ENCODE data around the gene IL36RN. TPM values are rescaled to one million over a fixed set of nuclear protein-coding genes. Genes with fewer than 3 reads are reported as not detected.

The IL36RN gene
- polyA plus RNA-seq (ENCODE audit: insufficient read length in 3 of 3), result not detected
- long read RNA-seq, donor 1, result 0 reads
- long read RNA-seq, donor 2, result 0 reads
- long read RNA-seq, donor 3, result 0 reads
- long read RNA-seq, donor 4, result 0 reads
- long read RNA-seq, donor 5, result 0 reads
- long read RNA-seq, donor 6, result 0 reads
- long read RNA-seq, donor 7, result 0 reads
- long read RNA-seq, donor 8, result 0 reads
- long read RNA-seq, donor 9, result 0 reads
- long read RNA-seq, donor 10, result 0 reads
- long read RNA-seq, donor 11, result 0 reads
- long read RNA-seq, donor 12, result 0 reads
- long read RNA-seq, donor 13, result 0 reads
- long read RNA-seq, donor 14, result 0 reads
- long read RNA-seq, donor 15, result 0 reads
- long read RNA-seq, donor 16, result 0 reads

GRCh38 chr2:113058998-113059960, at the start of gene IL36RN:
Gene IL36RN, plus strand, starts transcription at chr2:113059198. Its CDS starts 241 bp downstream, at chr2:113059439.
- no peak for DNase-seq

- no peak for DNase-seq
Observed at GRCh38 chr2:113009622-113010021, 49.4 kb upstream of the IL36RN start.

GRCh38 chr2:113010088-113010487, 48.9 kb upstream of the IL36RN start:
- no peak for DNase-seq

GRCh38 chr2:113011108-113011507, 47.9 kb upstream of the IL36RN start:
- no peak for DNase-seq

GRCh38 chr2:113012436-113013335, 46.3 kb upstream of the IL36RN start:
- no peak for DNase-seq

- no peak for DNase-seq
Observed at GRCh38 chr2:113013336-113013661, 45.7 kb upstream of the IL36RN start.

- no peak for DNase-seq
Observed at GRCh38 chr2:113014067-113014466, 44.9 kb upstream of the IL36RN start.

- no peak for DNase-seq
Observed at GRCh38 chr2:113015042-113015441, 44.0 kb upstream of the IL36RN start.

GRCh38 chr2:113015655-113016054, 43.3 kb upstream of the IL36RN start:
- no peak for DNase-seq

GRCh38 chr2:113018509-113018908, 40.5 kb upstream of the IL36RN start:
- no peak for DNase-seq

- DNase-seq, result no peak
Observed at GRCh38 chr2:113021312-113021711, 37.7 kb upstream of the IL36RN start.

GRCh38 chr2:113024764-113025163, 34.2 kb upstream of the IL36RN start:
- no peak for DNase-seq

- DNase-seq, result no peak
Observed at GRCh38 chr2:113025737-113026136, 33.3 kb upstream of the IL36RN start.

GRCh38 chr2:113027691-113028090, 31.3 kb upstream of the IL36RN start:
- DNase-seq, result no peak

GRCh38 chr2:113028112-113028511, 30.9 kb upstream of the IL36RN start:
- no peak for DNase-seq

GRCh38 chr2:113032737-113033136, 26.3 kb upstream of the IL36RN start:
- no peak for DNase-seq

- DNase-seq, result no peak
Observed at GRCh38 chr2:113034016-113034415, 25.0 kb upstream of the IL36RN start.

- DNase-seq, result no peak
Observed at GRCh38 chr2:113036763-113037162, 22.2 kb upstream of the IL36RN start.

- DNase-seq, result no peak
Observed at GRCh38 chr2:113038291-113038690, 20.7 kb upstream of the IL36RN start.

GRCh38 chr2:113039158-113039557, 19.8 kb upstream of the IL36RN start:
- no peak for DNase-seq

GRCh38 chr2:113039719-113040118, 19.3 kb upstream of the IL36RN start:
- no peak for DNase-seq

- DNase-seq, result no peak
Observed at GRCh38 chr2:113041871-113042270, 17.1 kb upstream of the IL36RN start.
